Body of pancreas (tissue), 4 donors: ENCODE results near the gene PDE7B.

ENCODE experiments used
- POLR2A ChIP-seq, 3 donors: fragments of 450-650 bp; IDR thresholded peaks; one replicate each; pipeline ENCODE4 v1.6.1; 2016; ENCODE audit warnings: antibody characterized with exemption in 3 of 3, mild to moderate bottlenecking in 2 of 3
- TF ChIP-seq, protein P1 (sequence below), 7 experiments: fragments of 450-650 bp in 4 of 7; fragments of 200-600 bp in 3 of 7; sonication (generic) in 3 of 7; IDR thresholded peaks; one replicate each; pipeline ENCODE4 v1.5.1; 2016 to 2019; ENCODE audit warnings: antibody characterized with exemption in 7 of 7

DNA sequence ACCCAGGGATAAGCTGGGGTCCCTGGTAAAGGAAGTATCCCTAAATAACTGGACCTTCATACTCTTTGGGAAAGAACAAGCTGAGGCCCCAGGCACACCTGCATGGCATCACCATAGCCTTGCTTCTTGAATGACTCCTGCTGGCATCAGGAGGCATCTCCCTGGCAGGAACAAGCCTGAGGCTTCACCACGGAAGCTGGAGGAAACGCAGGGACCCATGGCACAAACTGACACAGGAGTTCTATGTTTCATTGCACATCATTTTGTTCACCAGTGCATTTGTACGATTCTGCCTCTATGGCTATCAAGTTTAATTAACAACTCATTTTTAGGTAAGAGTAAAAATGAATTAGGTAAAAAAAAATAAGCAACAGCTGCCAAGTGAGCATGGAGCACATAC, 619 bp upstream of the PDE7B start:
- TF ChIP-seq, protein P1, sequence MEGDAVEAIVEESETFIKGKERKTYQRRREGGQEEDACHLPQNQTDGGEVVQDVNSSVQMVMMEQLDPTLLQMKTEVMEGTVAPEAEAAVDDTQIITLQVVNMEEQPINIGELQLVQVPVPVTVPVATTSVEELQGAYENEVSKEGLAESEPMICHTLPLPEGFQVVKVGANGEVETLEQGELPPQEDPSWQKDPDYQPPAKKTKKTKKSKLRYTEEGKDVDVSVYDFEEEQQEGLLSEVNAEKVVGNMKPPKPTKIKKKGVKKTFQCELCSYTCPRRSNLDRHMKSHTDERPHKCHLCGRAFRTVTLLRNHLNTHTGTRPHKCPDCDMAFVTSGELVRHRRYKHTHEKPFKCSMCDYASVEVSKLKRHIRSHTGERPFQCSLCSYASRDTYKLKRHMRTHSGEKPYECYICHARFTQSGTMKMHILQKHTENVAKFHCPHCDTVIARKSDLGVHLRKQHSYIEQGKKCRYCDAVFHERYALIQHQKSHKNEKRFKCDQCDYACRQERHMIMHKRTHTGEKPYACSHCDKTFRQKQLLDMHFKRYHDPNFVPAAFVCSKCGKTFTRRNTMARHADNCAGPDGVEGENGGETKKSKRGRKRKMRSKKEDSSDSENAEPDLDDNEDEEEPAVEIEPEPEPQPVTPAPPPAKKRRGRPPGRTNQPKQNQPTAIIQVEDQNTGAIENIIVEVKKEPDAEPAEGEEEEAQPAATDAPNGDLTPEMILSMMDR (IDR thresholded peaks at IDR 0.05) = no peak
- TF ChIP-seq POLR2A (IDR thresholded peaks at IDR 0.05) = no peak
